Measurements from ENCODE around the gene SNCAIP. TPM values are rescaled to one million over a fixed set of nuclear protein-coding genes. Genes with fewer than 3 reads are reported as not detected.

Gene SNCAIP
- total and polyA plus RNA-seq, 2 of the 4 experiments (the other 2 are of a cell fraction), result 15.3 to 19.0 TPM

DNA sequence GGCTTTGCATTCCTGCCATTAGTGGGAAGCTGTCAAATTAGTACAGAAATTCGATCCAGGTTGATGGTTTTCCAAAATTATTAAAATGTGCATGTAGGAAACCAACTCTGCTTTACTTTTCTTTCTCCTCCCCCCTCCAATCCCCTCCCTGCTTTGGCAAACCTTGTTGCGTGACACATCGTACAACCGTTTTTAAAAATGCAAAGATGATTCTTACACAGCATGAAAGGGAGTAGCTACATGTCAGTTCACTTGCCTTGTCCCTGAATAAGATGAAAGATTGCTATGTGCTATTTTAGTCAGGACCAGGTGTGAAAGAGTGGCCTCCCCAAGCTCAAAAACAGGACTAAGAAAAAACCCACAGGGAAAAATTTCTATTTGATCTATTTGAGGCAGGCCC, 11.7 kb downstream of the SNCAIP start:
- no peak overlapping the region for H2AFZ ChIP-seq (replicated peaks; ENCODE audit: low read length, poor library complexity)
- no peak overlapping the region for H3K4me3 ChIP-seq (ENCODE audit: insufficient read depth, low read depth, low read length)
- H3K9me3 ChIP-seq (ENCODE audit: control insufficient read depth, insufficient read depth, low read length), result no peaks in the 10 kb centered on the region
- 0 out of 2 replicates have a peak, but pooled peaks cover 4% of the 10 kb centered on the region for H3K9me1 ChIP-seq (ENCODE audit: insufficient read depth, low read length)
- 0 out of 2 replicates have a peak, but pooled peaks cover 3% of the 10 kb centered on the region for H3K4me1 ChIP-seq (ENCODE audit: control insufficient read depth, insufficient read depth, low read length)
- H3K9ac ChIP-seq (ENCODE audit: low read depth, low read length), result no peak overlapping the region
- no peak overlapping the region for H4K8ac ChIP-seq (ENCODE audit: low read depth in 2 of 2, low read length in 2 of 2)
- H3K23ac ChIP-seq (ENCODE audit: low read depth, low read length), result no peak overlapping the region
- H3K14ac ChIP-seq (replicated peaks; ENCODE audit: low read depth, low read length), result no peak overlapping the region
- no peaks in the 10 kb centered on the region for H3K27me3 ChIP-seq (ENCODE audit: control insufficient read depth, insufficient read depth, low read length)
- H3K56ac ChIP-seq (ENCODE audit: extremely low read depth, insufficient read depth, low read length), result no peak overlapping the region
- no peak overlapping the region for H2BK20ac ChIP-seq (ENCODE audit: low read depth, low read length)
- H4K91ac ChIP-seq (ENCODE audit: insufficient read depth, low read depth, low read length), result no peak overlapping the region
- no CpG with 5 or more reads among the region's 4 CpGs for WGBS, 2 experiments (ENCODE audit: extremely low coverage in 2 of 2, insufficient read length in 1 of 2)
- no TSS peak for BruUV-seq (replicated peaks)
- DNase-seq (no peak), ATAC-seq (ENCODE audit: low read depth) (no peak)
- dilution Hi-C loops (cut with HindIII; ENCODE audit: low sequenced_read_pairs, unreplicated experiment) (no loop called here), in situ Hi-C loops (cut with MboI; ENCODE audit: low sequenced_read_pairs) (no loop called here), intact Hi-C loops (cut with micrococcal nuclease) (no loop called here)
- H4K5ac ChIP-seq (ENCODE audit: low read depth, low read length), result no peak overlapping the region
- H3K4ac ChIP-seq (ENCODE audit: low read depth, low read length), result no peak overlapping the region
- H3K4me2 ChIP-seq (ENCODE audit: low read depth, low read length), result no peak overlapping the region
- peaks cover 3 to 13% of the 10 kb centered on the region in 2 experiments; a peak in 3 of 4 replicates for H3K79me1 ChIP-seq (ENCODE audit: low read depth in 1 of 2, low read length in 2 of 2)
- POLR2A ChIA-PET (ENCODE audit: unreplicated experiment), result no interaction called here
- no peak overlapping the region for H3K27ac ChIP-seq (ENCODE audit: insufficient read depth, low read length)
- CTCF ChIA-PET, result no interaction called here
- H2BK120ac ChIP-seq (ENCODE audit: low read depth, low read length), result no peak overlapping the region
- TF ChIP-seq, protein P1, sequence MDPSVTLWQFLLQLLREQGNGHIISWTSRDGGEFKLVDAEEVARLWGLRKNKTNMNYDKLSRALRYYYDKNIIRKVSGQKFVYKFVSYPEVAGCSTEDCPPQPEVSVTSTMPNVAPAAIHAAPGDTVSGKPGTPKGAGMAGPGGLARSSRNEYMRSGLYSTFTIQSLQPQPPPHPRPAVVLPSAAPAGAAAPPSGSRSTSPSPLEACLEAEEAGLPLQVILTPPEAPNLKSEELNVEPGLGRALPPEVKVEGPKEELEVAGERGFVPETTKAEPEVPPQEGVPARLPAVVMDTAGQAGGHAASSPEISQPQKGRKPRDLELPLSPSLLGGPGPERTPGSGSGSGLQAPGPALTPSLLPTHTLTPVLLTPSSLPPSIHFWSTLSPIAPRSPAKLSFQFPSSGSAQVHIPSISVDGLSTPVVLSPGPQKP (IDR thresholded peaks at IDR 0.05; ENCODE audit: borderline replicate concordance, low read depth, low read length), result no peak
- TF ChIP-seq, protein P2, sequence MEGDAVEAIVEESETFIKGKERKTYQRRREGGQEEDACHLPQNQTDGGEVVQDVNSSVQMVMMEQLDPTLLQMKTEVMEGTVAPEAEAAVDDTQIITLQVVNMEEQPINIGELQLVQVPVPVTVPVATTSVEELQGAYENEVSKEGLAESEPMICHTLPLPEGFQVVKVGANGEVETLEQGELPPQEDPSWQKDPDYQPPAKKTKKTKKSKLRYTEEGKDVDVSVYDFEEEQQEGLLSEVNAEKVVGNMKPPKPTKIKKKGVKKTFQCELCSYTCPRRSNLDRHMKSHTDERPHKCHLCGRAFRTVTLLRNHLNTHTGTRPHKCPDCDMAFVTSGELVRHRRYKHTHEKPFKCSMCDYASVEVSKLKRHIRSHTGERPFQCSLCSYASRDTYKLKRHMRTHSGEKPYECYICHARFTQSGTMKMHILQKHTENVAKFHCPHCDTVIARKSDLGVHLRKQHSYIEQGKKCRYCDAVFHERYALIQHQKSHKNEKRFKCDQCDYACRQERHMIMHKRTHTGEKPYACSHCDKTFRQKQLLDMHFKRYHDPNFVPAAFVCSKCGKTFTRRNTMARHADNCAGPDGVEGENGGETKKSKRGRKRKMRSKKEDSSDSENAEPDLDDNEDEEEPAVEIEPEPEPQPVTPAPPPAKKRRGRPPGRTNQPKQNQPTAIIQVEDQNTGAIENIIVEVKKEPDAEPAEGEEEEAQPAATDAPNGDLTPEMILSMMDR (conservative IDR thresholded peaks at IDR 0.05; ENCODE audit: low read depth, low read length), result no peak
- TF ChIP-seq POLR2A (IDR thresholded peaks at IDR 0.05; ENCODE audit: low read depth, low read length) (no peak), NFE2L2 (IDR thresholded peaks at IDR 0.05; ENCODE audit: low read depth, low read length) (no peak), CEBPB (IDR thresholded peaks at IDR 0.05; ENCODE audit: low read depth, low read length) (no peak), RFX5 (IDR thresholded peaks at IDR 0.05; ENCODE audit: low read depth, low read length) (no peak), RCOR1 (IDR thresholded peaks at IDR 0.05; ENCODE audit: insufficient replicate concordance, low read length) (no peak), MAZ (IDR thresholded peaks at IDR 0.05; ENCODE audit: borderline replicate concordance, low read depth, low read length) (no peak), BHLHE40 (IDR thresholded peaks at IDR 0.05; ENCODE audit: low read depth, low read length) (no peak), MXI1 (IDR thresholded peaks at IDR 0.05; ENCODE audit: borderline replicate concordance, low read depth, low read length) (no peak), SMC3 (IDR thresholded peaks at IDR 0.05; ENCODE audit: low read depth, low read length) (no peak), FOS (IDR thresholded peaks at IDR 0.05; ENCODE audit: low read depth, low read length) (no peak), RAD21 (IDR thresholded peaks at IDR 0.05; ENCODE audit: low read length) (no peak), CHD1 (IDR thresholded peaks at IDR 0.05; ENCODE audit: low read depth, low read length) (no peak), MAFK (IDR thresholded peaks at IDR 0.05; ENCODE audit: low read depth, low read length) (no peak)
- TF ChIP-seq, protein P3, sequence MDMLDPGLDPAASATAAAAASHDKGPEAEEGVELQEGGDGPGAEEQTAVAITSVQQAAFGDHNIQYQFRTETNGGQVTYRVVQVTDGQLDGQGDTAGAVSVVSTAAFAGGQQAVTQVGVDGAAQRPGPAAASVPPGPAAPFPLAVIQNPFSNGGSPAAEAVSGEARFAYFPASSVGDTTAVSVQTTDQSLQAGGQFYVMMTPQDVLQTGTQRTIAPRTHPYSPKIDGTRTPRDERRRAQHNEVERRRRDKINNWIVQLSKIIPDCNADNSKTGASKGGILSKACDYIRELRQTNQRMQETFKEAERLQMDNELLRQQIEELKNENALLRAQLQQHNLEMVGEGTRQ (IDR thresholded peaks at IDR 0.05; ENCODE audit: low read depth, low read length), result no peak
- H2AK5ac ChIP-seq (ENCODE audit: low read depth, low read length), result no peak overlapping the region
- no peak overlapping the region for H2BK5ac ChIP-seq (ENCODE audit: low read depth, low read length, poor library complexity, severe bottlenecking)
- no peaks in the 10 kb centered on the region; the same call in 1 of the 2 replicates for H3K36me3 ChIP-seq (ENCODE audit: control insufficient read depth, insufficient read depth, low read length)
- no peak overlapping the region for H2BK15ac ChIP-seq (ENCODE audit: low read depth, low read length)
- H2AK9ac ChIP-seq (replicated peaks; ENCODE audit: low read depth, low read length, poor library complexity), result no peak overlapping the region
- H4K20me1 ChIP-seq (ENCODE audit: insufficient read depth, low read length), result no peaks in the 10 kb centered on the region
- no peak overlapping the region for H3K18ac ChIP-seq (ENCODE audit: low read depth, low read length)

All from IMR-90 (cell line).